Urinary bladder (tissue), 4 donors: Measurements from ENCODE around the gene ZNF148. TPM values are rescaled to one million over a fixed set of nuclear protein-coding genes. Genes with fewer than 3 reads are reported as not detected.

Experiments used
- DNase-seq: peaks from one replicate; pipeline ENCODE4 v3.0.0-alpha.2; 2015; ENCODE audit errors: extremely low spot score
- H3K27ac ChIP-seq: one replicate; pipeline ENCODE4 v1.5.1; 2013; ENCODE audit warnings: low read depth, mild to moderate bottlenecking, moderate library complexity
- H3K36me3 ChIP-seq: one replicate; pipeline ENCODE4 v1.6.1; 2013; ENCODE audit warnings: mild to moderate bottlenecking, moderate library complexity; ENCODE audit not compliant: insufficient read depth
- H3K4me1 ChIP-seq: one replicate; pipeline ENCODE4 v1.6.1; 2013; ENCODE audit warnings: mild to moderate bottlenecking, moderate library complexity; ENCODE audit not compliant: insufficient read depth
- H3K4me3 ChIP-seq: one replicate; pipeline ENCODE4 v1.5.1; 2013; ENCODE audit warnings: low read depth, low read length
- WGBS: extraction: QIAGEN DNeasy Blood & Tissue Kit; methylation state at CpG from one replicate; pipeline ENCODE4 v1.1.7; 2013; 5-methylcytosine and 5-hydroxymethylcytosine counted together
- polyA plus RNA-seq: library from polyadenylated mRNA; stranded (reverse); fragments of 200-250 nt; gene quantifications from one replicate; pipeline ENCODE4 v1.2.3, GENCODE V29; 2013
- total RNA-seq: library from RNA; depleted of rRNA; stranded (reverse); fragments of >200 nt; gene quantifications from one replicate; pipeline ENCODE4 v1.2.3, GENCODE V29; 2014
- donor health status: healthy with polysubstance abuse.
- donor health status: healthy.

Gene ZNF148
- total and polyA plus RNA-seq, 2 donors: 12.1 to 62.7 TPM

DNA sequence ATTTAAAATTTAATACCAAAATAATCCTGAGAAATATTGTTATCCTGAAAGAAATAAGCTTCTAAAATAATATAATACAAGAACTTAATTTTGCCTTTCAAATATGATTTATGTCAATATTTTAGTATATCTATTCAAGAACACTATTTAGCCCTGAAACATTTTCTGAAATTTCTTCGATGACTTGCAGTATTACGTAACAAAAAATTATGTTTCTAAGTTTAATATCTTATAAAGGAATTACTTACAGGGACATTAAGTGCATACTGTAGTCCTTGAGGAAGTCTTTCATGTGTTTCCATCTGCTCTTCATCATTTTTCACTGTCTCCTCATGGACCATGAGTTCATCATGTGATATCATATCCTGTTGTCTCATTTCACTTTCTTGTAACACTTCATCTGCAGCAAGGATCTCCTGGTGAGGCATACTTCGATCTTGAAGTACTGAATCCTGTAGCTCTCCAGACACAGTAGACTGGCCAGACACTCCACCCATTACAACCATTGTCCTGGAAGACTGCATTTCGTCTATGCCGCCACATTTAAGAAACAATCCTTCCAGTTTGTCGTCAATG is 62.0 kb downstream of the ZNF148 start:
- no peak overlapping the region for H3K4me3 ChIP-seq
- no peak overlapping the region for H3K27ac ChIP-seq
- no peak for DNase-seq
- H3K36me3 ChIP-seq: no peaks in the 10 kb centered on the region
- H3K4me1 ChIP-seq: no peaks in the 10 kb centered on the region
- 95% methylated on average over 6 of the region's 6 CpGs for WGBS

DNA sequence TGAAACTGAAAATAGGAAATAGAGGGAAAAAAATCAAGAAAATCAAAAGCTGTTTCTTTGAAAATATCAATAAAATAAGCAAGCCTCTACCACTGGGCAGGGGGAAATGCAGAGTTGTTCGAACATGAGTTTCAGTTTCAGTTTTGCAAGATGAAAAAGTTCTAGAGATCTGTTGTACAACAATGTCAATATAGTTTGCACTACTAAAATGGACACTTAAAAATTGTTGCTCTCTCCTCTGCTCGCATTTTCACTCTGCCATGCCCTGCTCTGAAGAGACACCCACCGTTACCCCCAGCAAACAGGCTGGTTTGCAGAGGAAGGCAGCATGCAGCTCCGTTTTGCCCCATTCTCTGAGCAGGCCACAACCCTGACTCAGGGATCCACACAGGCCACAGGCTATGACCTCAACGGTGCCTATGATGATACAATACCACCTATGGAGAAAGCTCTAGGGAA is 64.5 kb downstream of the ZNF148 start:
- Histone ChIP-seq H3K27ac (no peak overlapping the region), H3K4me3 (peak overlapping the region; percentile 8), H3K36me3 (no peaks in the 10 kb centered on the region), H3K4me1 (no peaks in the 10 kb centered on the region)
- WGBS: 77% methylated on average over 5 of the region's 5 CpGs
- DNase-seq: no peak

DNA sequence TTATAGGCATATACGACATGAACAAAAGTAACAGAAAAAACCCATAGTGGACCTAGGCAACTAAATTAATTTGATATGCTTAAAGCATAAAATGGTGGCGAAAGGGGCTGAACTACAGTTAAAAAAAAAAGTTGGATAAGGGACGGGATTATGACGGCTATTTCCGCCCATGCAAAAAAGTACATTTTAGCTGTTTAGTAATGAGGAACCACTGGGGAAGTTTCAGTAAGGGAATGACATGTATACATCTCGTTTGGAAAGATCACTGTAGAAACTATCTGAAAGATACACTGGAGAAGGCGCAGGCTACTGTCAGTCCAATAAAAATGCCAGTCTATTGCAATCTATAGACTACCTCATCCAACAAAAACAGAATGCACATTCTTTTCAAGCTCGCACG is 65.6 kb downstream of the ZNF148 start:
- H3K27ac ChIP-seq: no peak overlapping the region
- WGBS: 83% methylated on average over 9 of the region's 9 CpGs
- H3K4me3 ChIP-seq: no peak overlapping the region
- no peak for DNase-seq
- H3K4me1 ChIP-seq: no peaks in the 10 kb centered on the region
- H3K36me3 ChIP-seq: no peaks in the 10 kb centered on the region

DNA sequence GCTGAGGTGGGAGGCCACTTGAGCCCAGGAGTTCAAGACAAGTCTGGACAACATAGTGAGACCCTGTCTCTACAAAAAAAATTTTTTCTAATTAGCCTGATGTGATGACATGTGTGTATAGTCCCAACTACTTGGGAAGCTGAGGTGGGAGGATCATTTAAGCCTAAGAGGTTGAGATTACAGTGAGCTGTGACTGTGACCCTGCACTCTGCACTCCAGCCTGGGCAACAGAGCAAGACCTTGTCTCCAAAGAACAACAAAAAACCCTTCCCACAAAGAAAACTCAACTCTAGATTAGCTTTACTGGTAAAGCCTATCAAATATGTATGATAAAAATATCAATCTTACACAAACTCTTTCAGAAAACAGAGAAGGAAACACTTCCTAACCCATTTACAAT is 68.5 kb downstream of the ZNF148 start:
- Histone ChIP-seq H3K4me3 (no peak overlapping the region), H3K27ac (no peak overlapping the region), H3K4me1 (no peaks in the 10 kb centered on the region), H3K36me3 (no peaks in the 10 kb centered on the region)
- no peak for DNase-seq

DNA sequence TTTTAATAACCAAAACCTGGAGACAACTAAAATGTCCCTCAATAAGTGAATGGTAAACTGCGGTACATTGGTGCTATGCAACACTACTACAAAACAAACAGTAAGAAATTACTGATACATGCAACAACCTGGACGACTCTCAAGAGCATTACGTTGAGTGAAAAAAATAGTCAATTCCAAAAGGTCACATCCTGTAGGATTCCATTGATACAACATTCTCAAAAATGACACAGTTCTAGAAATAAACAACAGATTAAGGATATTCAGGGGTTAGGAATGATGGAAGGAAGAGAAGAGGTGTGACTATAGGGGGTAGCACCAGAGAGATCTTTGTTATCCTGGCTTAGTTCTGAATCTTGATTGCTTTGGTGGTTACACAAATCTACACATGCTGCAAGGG is 72.2 kb downstream of the ZNF148 start:
- 94% methylated on average over 3 of the region's 3 CpGs for WGBS
- Histone ChIP-seq H3K27ac (no peak overlapping the region), H3K4me1 (no peaks in the 10 kb centered on the region), H3K36me3 (no peaks in the 10 kb centered on the region), H3K4me3 (no peak overlapping the region)
- DNase-seq: no peak

DNA sequence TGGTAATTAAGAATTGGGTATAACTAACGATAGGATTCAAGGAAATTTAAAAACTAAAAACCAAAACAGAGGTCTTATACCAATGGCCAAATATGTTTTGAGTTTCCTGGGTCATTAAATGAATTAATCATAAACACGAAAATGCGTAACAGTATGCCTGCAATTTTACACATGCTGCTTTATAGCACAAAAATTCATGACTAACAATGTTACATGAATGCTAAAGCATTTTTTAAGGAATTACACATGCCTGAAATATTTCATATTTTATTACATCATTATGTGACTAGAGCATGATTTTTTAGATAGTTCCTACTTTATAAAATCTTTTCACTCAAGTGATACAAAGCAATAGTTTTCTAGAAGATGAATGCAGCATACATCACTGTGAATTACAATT is 74.7 kb downstream of the ZNF148 start:
- H3K27ac ChIP-seq: no peak overlapping the region
- no peaks in the 10 kb centered on the region for H3K4me1 ChIP-seq
- 83% methylated on average over 3 of the region's 3 CpGs for WGBS
- no peaks in the 10 kb centered on the region for H3K36me3 ChIP-seq
- no peak for DNase-seq
- H3K4me3 ChIP-seq: no peak overlapping the region

DNA sequence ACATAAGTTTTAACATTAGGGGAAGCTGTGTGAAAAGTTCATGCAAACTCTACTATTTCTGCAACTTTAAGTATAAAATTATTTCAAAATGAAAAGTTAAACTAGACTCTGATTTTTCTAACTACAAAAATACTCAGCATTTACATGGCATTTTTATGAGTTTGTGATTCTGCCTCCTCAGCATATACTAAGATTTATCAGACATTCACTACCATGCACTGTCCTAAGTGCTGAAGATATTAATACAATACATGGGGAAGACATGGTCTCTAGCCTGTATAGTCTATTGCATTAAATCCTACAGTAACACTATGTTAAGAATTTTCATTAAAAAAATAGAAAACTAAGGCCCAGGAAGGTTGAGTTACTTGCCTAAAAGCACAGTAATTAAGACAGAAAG is 80.7 kb downstream of the ZNF148 start:
- H3K4me3 ChIP-seq: no peak overlapping the region
- H3K36me3 ChIP-seq: no peaks in the 10 kb centered on the region
- DNase-seq: no peak
- no peak overlapping the region for H3K27ac ChIP-seq
- no peaks in the 10 kb centered on the region for H3K4me1 ChIP-seq

DNA sequence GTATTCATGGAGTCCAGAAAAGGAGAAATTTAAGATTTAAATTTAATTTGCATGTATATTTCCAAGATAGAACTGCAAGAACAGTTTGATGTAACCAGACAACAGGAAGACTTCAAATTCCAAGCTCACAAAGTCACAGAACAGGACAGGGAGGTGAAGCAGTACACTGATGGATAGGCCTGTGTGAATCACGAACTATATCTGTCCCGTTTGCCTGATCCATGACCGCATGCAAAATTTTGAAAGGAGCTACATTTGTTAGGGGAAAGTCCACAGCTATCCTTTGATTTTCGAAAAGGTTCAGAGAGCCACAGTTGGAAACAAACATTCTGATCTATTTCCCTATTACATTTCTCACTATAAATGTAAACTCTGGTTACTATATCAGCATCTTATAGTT is 83.1 kb downstream of the ZNF148 start:
- no peaks in the 10 kb centered on the region for H3K4me1 ChIP-seq
- H3K36me3 ChIP-seq: no peaks in the 10 kb centered on the region
- H3K27ac ChIP-seq: no peak overlapping the region
- H3K4me3 ChIP-seq: no peak overlapping the region
- DNase-seq: no peak
- 96% methylated on average over 4 of the region's 4 CpGs for WGBS

DNA sequence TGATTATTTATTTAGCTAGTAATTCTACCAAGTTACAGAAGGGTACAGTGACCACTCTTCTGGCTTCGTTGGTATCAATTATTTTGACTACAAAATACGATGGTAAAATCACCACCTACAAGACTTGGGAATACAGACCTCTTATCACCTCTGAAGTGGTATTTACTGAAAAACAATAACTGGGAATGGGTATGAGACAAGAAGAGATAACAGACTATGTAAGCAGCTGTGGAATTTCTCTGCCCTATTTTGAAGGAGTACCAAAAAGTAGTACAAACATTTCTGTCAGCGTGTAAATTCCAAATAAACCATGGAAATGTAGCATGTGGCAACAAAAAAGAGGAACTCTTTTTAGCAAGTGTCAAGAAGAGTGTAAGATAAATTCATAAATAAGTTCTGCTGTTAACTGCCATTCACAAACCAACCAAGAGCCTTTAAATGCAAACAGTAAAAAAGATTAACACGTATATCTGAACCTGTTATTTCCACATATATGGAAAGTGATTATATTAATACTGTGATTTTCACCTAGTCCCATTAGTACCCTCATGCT is 85.6 kb downstream of the ZNF148 start:
- WGBS: 86% methylated on average over 4 of the region's 4 CpGs
- Histone ChIP-seq H3K4me1 (no peaks in the 10 kb centered on the region), H3K4me3 (no peak overlapping the region), H3K27ac (no peak overlapping the region), H3K36me3 (no peaks in the 10 kb centered on the region)
- DNase-seq: no peak

DNA sequence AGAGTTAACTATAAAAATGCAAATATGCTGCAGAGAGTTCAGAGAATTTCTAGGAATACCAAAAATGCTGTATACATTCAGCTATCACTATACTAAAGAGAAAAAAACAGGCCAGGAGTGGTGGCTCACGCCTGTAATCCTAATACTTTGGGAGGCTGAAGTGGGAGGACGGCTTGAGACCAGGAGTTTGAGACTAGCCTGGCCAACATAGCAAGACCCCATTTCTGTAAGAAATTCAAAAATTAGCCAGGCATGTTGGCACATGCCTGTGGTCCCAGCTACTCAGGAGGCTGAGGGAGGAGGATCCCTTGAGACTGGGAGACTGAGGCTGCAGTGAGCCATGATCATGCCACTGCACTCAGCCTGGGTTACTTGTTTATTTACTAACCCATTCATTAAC is 87.9 kb downstream of the ZNF148 start:
- no peak overlapping the region for H3K4me3 ChIP-seq
- over 99% methylated on average over 2 of the region's 2 CpGs for WGBS
- no peaks in the 10 kb centered on the region for H3K4me1 ChIP-seq
- H3K27ac ChIP-seq: no peak overlapping the region
- H3K36me3 ChIP-seq: no peaks in the 10 kb centered on the region
- DNase-seq: no peak

DNA sequence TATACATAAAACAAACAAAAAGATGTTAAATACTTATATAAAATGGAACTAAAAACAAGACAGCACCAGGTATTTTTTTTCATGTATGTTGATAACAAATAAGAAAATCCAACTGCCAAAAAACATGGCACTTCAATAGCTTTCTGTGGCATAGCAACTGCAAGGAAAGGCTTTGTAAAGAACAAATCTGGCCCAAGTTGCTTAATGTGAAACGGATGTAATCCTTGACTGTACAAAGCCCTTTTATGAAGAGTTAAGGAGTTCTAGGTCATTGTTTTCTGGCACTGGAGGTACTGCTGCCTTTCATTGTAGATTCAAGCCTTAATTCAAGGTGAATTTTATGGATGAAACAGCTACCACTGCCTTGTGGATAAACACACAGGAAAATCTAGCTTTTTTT is 93.7 kb downstream of the ZNF148 start:
- Histone ChIP-seq H3K4me3 (no peak overlapping the region), H3K27ac (no peak overlapping the region), H3K4me1 (no peaks in the 10 kb centered on the region), H3K36me3 (peaks cover 1% of the 10 kb centered on the region)
- WGBS: 74% methylated on average over 1 of the region's 1 CpG
- DNase-seq: no peak

DNA sequence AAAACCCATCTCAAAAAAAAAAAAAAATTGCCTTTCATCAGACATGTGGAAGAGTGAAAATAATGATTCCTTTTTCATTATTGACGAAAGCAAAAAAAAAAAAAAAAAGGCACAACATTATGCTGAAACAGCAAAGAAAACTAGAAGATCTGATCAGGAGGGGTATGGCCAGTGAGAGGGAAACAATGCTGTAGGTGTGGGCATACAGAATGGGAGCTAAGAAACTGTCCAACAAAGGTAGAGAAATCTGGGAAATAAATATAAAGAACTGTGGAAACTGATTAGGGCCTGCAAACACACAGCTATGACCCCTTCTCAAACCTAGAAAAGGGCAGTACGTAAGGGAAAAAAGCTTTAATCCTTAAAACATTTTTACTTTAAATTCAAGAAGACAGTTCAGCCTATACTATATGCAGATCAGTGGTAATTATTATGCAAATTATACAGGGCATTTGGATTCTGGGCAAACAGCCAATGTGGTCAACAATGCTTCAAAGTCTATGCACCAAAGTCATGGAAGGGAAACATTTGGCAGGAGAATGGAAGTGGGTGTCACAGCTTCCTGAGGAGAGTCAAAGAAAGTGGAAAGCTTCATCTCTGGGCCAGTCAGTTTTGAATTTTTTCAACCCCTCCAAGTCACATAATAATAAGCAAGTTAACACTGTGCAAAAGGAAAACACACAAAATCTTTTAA is 94.3 kb downstream of the ZNF148 start:
- Histone ChIP-seq H3K36me3 (peaks cover 1% of the 10 kb centered on the region), H3K4me3 (no peak overlapping the region), H3K4me1 (no peaks in the 10 kb centered on the region), H3K27ac (no peak overlapping the region)
- no peak for DNase-seq
- WGBS: 94% methylated on average over 2 of the region's 2 CpGs

DNA sequence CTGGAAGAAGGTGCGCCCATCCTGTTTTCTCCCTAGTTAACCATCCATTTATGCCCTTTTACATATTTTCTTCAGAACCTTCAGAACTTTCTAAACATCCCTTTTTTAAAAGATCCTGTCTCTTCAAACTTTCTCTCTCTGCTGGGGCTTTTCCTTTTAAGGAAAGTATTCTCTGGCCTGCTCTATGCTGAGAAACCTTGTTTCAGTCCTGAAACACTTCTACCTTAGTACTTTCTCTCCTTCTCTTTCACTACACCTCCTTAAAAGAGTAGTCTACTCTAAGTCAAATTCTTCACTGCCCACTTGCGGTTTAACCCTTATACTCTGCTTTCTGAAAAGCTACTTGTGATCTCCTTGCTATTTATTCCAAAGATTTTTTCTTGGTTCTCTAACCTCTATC is 97.0 kb downstream of the ZNF148 start:
- WGBS: 93% methylated on average over 2 of the region's 2 CpGs
- H3K4me3 ChIP-seq: no peak overlapping the region
- DNase-seq: no peak
- H3K4me1 ChIP-seq: no peaks in the 10 kb centered on the region
- no peak overlapping the region for H3K27ac ChIP-seq
- H3K36me3 ChIP-seq: peaks cover 1% of the 10 kb centered on the region

DNA sequence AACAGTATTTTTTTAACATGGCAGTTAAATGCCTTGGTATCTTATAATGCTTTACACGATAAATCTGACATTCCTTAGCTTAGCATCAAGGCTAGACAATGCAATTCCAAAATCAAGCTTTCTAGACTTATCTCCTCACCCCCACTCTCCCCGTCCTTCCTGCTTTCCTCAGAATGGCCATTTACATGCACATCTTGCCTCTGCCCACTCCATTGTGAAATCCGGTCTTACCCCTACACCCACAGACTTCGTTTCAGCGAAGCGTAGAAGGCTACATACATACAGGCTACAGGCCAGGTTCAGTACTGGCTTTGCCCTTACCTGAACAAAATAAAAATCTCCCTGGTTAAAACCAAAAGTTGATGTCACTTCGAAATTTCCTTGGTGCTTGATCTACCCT is 104.0 kb downstream of the ZNF148 start:
- Histone ChIP-seq H3K36me3 (no peaks in the 10 kb centered on the region), H3K4me3 (no peak overlapping the region), H3K4me1 (no peaks in the 10 kb centered on the region), H3K27ac (no peak overlapping the region)
- no peak for DNase-seq
- WGBS: 79% methylated on average over 7 of the region's 7 CpGs
